Effector memory CD4-positive, alpha-beta T cell (primary cell): ENCODE data around the gene WDFY4.

Experiments used
- DNase-seq, 3 donors: peaks; one replicate each; pipeline ENCODE4 v3.0.0-alpha.2; 2020
- H3K27ac ChIP-seq: 2 replicates; pipeline ENCODE4 v1.7.0; 2013; ENCODE audit warnings: mild to moderate bottlenecking, low read length, moderate library complexity; ENCODE audit not compliant: insufficient read depth, poor library complexity, severe bottlenecking
- H3K27me3 ChIP-seq: replicated peaks from 2 replicates; pipeline ENCODE4 v1.7.0; 2013; ENCODE audit warnings: mild to moderate bottlenecking, low read length; ENCODE audit not compliant: insufficient read depth, control insufficient read depth, poor library complexity, severe bottlenecking
- H3K36me3 ChIP-seq: 2 replicates; pipeline ENCODE4 v1.7.0; 2013; ENCODE audit warnings: mild to moderate bottlenecking, low read length, moderate library complexity; ENCODE audit not compliant: control insufficient read depth, insufficient read depth
- H3K4me1 ChIP-seq: 2 replicates; pipeline ENCODE4 v1.7.0; 2013; ENCODE audit warnings: low read length, mild to moderate bottlenecking; ENCODE audit not compliant: control insufficient read depth, insufficient read depth, poor library complexity, severe bottlenecking
- H3K4me3 ChIP-seq: 2 replicates; pipeline ENCODE4 v1.7.0; 2013; ENCODE audit warnings: low read length, low read depth, mild to moderate bottlenecking; ENCODE audit not compliant: insufficient read depth, poor library complexity, severe bottlenecking
- H3K9me3 ChIP-seq: 2 replicates; pipeline ENCODE4 v1.7.0; 2013; ENCODE audit warnings: mild to moderate bottlenecking, low read length, moderate library complexity; ENCODE audit not compliant: control insufficient read depth

The WDFY4 gene

GRCh38 chr10:48817141-48817540 lies 132.5 kb downstream of the WDFY4 start:
- Histone ChIP-seq H3K9me3 (no peaks in the 10 kb centered on the region), H3K27ac (no peak overlapping the region), H3K4me3 (no peak overlapping the region), H3K36me3 (no peaks in the 10 kb centered on the region), H3K27me3 (no peaks in the 10 kb centered on the region), H3K4me1 (no peaks in the 10 kb centered on the region)
- DNase-seq: no peak

DNA sequence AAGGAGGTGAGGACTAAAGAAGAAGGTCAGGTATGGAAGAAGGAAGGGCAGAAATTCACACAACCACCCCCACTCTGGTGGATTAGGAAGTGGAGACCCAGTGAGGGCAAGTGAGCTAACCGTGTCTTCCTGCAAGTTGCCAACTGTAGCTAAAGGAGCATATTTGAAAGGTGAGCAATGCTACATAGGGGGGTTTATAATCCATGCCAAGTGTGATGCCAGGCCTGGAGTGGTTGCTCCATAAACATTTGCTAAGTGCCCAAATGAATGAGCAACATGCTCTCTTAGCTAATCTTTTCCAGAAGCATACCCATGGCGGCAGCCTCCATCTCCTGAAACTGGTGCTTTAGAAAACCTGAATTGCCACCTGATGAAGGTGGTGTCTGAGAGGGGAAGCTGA lies 133.4 kb downstream of the WDFY4 start:
- H3K36me3 ChIP-seq: no peaks in the 10 kb centered on the region
- no peaks in the 10 kb centered on the region for H3K27me3 ChIP-seq
- no peak for DNase-seq
- H3K9me3 ChIP-seq: no peaks in the 10 kb centered on the region
- no peaks in the 10 kb centered on the region for H3K4me1 ChIP-seq
- H3K27ac ChIP-seq: no peak overlapping the region
- H3K4me3 ChIP-seq: no peak overlapping the region

- Histone ChIP-seq H3K27ac (no peak overlapping the region), H3K9me3 (no peaks in the 10 kb centered on the region), H3K27me3 (no peaks in the 10 kb centered on the region), H3K36me3 (no peaks in the 10 kb centered on the region), H3K4me3 (no peak overlapping the region), H3K4me1 (no peaks in the 10 kb centered on the region)
- no peak for DNase-seq
Observed at GRCh38 chr10:48818861-48819520, 134.3 kb downstream of the WDFY4 start.

DNA sequence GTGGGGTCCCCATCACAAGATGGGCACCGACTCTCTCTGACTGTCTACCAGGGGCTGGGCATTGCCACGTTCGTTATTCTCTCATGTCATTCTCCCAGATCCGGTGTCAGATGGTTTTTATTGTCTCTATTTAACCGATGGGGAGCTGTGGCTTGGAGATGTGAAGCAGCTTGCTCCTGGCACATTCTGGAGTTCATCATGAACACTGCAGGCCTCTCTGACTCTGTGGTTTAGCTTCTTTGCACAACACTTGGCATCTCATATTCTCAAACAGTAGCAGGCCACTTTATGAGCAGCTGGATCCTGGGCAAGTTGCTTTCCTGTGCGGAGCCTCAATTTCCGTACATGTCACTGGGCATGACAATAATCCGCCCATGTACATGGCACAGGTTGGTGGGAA lies 135.1 kb downstream of the WDFY4 start:
- no peak for DNase-seq
- Histone ChIP-seq H3K27me3 (no peaks in the 10 kb centered on the region), H3K4me3 (no peak overlapping the region), H3K9me3 (no peaks in the 10 kb centered on the region), H3K27ac (no peak overlapping the region), H3K36me3 (no peaks in the 10 kb centered on the region), H3K4me1 (no peaks in the 10 kb centered on the region)

- H3K27me3 ChIP-seq: no peaks in the 10 kb centered on the region
- no peaks in the 10 kb centered on the region for H3K4me1 ChIP-seq
- DNase-seq: no peak
- no peak overlapping the region for H3K4me3 ChIP-seq
- H3K9me3 ChIP-seq: no peaks in the 10 kb centered on the region
- no peak overlapping the region for H3K27ac ChIP-seq
- no peaks in the 10 kb centered on the region for H3K36me3 ChIP-seq
Observed at GRCh38 chr10:48820231-48820630, 135.6 kb downstream of the WDFY4 start.

- no peaks in the 10 kb centered on the region for H3K9me3 ChIP-seq
- H3K27ac ChIP-seq: no peak overlapping the region
- H3K4me1 ChIP-seq: no peaks in the 10 kb centered on the region
- H3K36me3 ChIP-seq: no peaks in the 10 kb centered on the region
- no peak for DNase-seq
- no peak overlapping the region for H3K4me3 ChIP-seq
- no peaks in the 10 kb centered on the region for H3K27me3 ChIP-seq
Observed at GRCh38 chr10:48820699-48821098, 136.0 kb downstream of the WDFY4 start.

GRCh38 chr10:48821111-48821510 lies 136.4 kb downstream of the WDFY4 start:
- Histone ChIP-seq H3K27ac (no peak overlapping the region), H3K36me3 (no peaks in the 10 kb centered on the region), H3K27me3 (no peaks in the 10 kb centered on the region), H3K4me1 (no peaks in the 10 kb centered on the region), H3K4me3 (no peak overlapping the region), H3K9me3 (no peaks in the 10 kb centered on the region)
- no peak for DNase-seq

DNA sequence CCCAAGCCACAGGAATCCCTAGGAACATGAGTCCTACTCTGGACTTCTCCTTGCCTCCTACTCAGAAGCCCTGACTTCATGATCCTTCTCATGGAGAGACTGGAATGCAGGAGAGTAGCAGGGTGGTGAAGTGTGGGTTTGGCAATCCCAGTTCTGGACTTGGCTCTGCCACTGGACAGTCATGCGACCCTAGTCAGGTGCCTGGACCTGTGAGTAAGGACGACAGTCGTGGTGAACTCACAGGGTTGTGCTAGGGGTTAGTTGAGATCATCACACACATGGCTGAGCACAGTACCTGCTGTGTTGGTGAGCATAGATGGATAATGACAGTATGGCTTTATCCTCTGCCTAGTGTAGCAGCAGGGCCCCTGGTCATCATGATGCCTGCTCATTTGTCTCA lies 137.0 kb downstream of the WDFY4 start:
- no peaks in the 10 kb centered on the region for H3K27me3 ChIP-seq
- no peaks in the 10 kb centered on the region for H3K9me3 ChIP-seq
- H3K36me3 ChIP-seq: no peaks in the 10 kb centered on the region
- no peak for DNase-seq
- no peaks in the 10 kb centered on the region for H3K4me1 ChIP-seq
- no peak overlapping the region for H3K4me3 ChIP-seq
- H3K27ac ChIP-seq: no peak overlapping the region

DNA sequence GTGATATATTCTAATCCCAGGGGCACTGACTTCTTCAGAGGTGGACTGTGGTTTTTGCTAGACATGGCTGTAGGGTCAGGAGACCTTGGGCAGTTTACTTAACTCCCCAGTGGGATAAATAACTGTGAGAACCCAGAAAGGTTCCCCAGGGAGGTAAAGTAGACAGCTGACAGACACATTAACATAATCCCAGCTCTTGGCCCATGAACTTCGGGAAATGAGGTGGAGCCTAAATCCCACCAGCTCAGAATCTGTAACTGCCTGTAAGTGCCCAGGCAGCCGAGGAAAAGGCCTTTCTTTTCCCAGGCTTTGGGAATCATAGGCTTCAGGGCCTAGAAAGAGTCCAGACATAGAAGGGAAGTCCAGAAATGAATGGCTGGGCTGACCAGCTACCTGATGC lies 149.0 kb downstream of the WDFY4 start:
- H3K27me3 ChIP-seq: no peaks in the 10 kb centered on the region
- no peak for DNase-seq
- no peaks in the 10 kb centered on the region for H3K36me3 ChIP-seq
- H3K4me3 ChIP-seq: no peak overlapping the region
- H3K27ac ChIP-seq: no peak overlapping the region
- no peaks in the 10 kb centered on the region for H3K4me1 ChIP-seq
- H3K9me3 ChIP-seq: no peaks in the 10 kb centered on the region

DNA sequence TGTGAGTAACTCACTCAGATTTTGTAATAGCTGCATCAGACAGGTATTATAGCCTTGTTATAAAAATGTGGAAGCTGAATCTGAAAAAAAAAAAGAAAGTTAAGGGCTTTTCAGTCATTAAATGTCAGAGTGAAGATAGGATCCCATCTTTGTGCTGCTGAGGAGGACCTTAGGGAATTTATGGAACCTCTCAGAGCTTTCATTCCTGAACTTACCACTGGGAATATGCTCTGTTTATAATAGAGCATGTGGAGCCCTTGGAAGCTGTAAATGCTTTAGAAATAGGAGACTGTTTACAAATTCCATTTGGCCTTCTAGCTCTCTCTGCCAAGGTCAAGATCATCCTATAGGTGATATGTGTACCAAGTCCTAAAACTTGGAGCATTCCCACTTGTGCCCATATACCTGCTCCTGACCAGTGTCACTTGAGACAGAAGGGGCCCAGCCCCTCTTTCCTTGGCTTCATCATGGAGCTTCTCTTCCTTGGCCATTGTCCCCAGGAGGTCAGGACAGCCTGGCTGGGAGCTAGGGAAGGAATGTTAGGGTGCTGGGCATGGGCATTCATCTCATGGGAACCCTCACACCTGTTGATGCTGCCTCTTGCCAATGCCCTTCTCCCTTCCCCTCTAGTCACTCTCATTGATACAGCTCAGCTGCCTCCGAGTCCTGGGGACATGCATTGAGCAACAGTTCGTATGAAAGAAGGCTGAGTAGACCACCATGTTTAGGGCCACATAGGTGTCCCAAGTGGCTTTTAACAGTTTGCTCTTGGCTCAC lies 149.7 kb downstream of the WDFY4 start:
- H3K27me3 ChIP-seq: no peaks in the 10 kb centered on the region

More for the DNA sequence above, 149.7 kb downstream of the WDFY4 start:
- Histone ChIP-seq H3K4me1 (no peaks in the 10 kb centered on the region), H3K9me3 (no peaks in the 10 kb centered on the region), H3K4me3 (no peak overlapping the region), H3K36me3 (no peaks in the 10 kb centered on the region), H3K27ac (no peak overlapping the region)
- DNase-seq: no peak
